NCI-H69 (cell line): Measurements from ENCODE around the gene POLRMT.
A peak's percentile ranks its signal among the peaks of the same experiment; 100 is the strongest.
"Not testable (repeated sequence)": the region's sequence is repeated elsewhere in the genome, so short reads cannot be mapped to it uniquely, and the experiment has no call there.

Source experiments
- DNase-seq: peaks from one replicate; lab custom pipeline; 2025; lab: John Stamatoyannopoulos, UW

Gene POLRMT

DNA sequence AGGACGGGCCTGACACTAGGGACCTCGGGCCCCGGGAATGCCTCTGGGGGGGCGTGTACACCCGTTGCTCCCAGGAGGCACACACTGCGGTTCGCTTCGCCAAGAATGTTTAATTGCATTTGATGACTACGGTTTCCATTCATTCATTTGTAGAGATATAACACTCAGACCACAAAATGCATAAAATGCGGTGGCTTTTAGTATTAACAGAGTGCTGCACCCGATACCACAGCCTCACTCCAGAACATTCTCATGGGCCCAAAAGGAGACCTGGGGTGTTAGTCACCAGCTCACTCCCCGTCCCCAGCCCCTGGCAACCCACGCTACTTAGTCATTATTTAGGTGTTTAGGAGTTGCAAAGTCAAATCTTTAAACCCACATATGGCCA is 21.9 kb downstream of the POLRMT start:
- DNase-seq, result no peak

DNA sequence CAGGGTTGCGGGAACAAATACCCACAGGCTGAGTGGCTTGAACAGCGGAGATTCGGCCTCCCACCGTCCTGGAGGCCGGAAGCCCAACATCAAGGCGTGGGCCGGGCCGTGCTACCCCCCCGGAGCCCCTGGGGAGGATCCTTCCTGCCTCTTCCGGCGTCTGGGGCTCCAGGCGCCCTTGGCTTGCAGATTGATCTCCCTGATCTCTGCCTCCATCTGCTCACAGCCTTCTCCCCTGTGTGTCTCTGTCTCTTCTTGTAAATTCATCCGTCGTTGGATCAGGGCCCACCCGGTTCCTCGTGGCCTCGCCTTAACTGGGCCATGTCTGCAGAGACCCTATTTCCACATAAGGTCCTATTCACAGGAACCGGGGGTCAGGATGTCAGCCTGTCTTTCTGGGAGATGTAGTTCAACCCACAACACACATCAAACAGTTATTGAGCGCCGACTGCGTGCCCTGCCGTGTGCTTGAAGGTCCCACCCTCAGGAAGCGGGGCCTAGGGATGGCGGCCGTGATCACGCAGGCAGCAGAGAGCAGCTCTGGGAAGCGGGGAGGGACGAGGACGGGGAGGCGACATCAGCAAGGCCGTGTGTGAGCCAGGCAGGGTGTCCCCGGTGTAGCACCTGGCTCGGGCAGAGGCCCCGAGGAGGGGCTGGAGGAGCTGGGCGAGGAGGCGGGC is 22.4 kb downstream of the POLRMT start:
- peak; percentile 83 for DNase-seq

DNA sequence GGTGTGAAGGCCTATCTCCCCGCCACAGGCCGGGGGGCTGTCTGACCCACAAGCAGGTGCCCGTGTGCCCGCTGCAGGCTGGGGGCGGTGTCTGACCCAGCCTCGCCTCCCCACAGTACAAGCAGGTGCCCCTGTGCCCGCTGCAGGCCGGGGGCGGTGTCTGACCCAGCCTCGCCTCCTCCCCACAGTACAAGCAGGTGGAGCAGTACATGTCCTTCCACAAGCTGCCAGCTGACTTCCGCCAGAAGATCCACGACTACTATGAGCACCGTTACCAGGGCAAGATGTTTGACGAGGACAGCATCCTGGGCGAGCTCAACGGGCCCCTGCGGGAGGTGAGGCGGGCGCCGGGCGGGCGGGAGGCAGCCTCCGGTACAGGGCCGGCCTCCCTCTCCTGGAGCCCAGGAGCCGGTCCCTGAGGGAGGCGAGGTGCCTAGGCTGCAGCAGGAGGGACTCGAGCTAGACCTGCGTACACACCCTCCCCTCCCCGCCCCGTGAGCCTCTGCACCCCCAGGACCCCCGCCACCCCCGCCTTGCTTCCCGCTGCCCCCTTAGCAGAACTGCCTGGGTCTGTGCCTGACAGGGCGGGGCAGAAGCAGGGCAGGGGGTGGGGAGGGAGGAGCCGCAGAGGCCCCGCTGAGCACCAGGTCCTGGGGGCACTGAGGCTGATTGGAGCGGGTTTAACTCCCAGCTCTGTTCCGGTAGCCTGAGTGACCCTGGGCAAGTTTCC is 23.1 kb downstream of the POLRMT start:
- peak; percentile 44 for DNase-seq

DNA sequence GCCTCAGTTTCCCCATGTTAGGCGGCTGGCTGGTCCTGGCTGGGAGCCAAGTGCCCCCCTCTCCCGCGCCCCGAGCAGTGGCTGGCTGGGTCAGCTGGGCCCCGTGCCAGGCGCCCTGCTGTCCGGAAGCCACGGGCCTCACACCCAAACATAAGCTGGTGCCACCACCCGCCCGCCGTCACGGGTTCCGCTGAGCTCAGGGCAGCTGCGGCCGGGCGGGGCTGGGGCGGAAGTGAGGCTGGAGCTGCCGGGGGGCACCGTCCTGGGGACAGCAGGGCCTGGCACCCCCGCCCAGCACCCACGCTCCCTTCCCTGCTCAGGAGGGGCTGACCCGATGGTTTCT is 24.4 kb downstream of the POLRMT start:
- peak; percentile 84 for DNase-seq

DNA sequence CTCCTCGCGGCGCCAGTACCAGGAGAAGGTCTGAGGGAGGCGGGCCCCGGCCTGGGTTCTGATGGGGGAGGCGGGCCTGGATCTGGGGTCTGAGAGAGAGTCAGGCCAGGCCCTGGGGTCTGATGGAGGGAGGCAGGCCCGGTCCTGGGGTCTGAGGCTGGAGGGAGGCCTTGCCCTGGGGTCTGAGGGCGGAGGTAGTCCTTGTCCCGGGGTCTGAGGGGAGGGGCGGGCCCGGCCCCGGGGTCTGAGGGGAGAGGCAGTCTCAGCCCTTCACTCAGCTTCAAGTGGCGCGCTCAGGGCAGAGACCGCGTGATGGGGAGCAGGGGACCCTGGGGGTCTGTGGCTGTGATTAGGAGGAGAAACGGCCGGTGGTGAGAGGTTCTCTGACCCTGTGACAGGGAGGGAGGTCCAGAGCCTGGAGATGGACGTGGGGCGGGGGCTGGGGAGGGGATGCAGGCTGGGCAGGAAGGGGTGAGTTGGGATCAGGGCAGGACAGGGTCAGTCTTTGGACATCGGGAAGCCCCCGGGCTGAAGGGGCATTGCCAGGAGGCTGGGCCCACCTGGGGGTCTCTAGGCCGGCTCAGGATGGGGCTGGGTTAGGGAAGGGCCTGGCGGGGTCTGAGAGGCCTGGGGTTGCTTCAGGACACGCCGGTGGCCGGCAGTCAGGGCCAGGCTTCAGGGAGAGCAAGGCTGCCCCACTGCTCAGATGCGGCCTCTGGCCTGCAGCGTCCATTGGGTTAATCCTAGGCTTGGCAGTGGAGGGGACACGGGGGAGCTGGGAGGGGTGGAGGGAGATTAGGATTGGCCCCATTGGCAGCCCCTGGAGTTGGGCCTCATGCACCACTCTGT is 25.0 kb downstream of the POLRMT start:
- no peak for DNase-seq

DNA sequence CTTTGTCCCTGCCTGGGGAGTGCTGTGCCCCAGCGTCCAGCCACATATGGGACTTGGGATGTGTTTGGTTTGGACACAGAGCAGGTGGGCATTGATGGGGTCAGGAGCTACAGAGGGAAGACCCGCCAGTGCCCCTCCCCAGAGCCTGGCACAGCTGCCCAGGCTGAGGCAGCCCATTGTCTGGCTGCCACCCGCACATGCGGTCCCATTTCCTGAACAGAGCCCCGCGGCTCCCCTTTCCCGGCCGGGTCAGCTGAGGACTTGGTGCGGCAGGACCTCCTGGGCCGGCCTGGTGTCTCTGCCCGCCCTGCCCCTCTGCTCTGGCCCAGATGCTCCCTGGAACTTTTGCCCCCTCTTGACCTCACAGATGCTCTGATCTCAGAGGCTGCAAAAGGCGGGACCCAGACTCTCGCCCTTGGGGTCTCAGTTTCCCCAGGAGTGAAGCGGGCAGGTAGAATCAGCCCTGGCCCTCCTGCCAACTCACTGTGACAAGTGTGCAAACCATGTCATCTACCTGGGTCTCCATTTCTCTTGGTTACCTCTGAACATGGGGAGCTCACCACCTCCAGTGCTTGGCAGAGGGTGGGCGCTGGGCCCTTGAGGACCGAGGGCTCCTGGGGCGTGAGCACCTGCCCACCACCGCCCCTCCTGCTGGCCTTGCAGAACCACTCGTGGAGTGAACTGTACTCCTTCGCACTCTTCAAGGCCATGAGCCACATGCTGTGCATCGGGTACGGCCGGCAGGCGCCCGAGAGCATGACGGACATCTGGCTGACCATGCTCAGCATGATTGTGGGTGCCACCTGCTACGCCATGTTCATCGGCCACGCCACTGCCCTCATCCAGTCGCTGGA is 25.8 kb downstream of the POLRMT start:
- DNase-seq, result no peak

DNA sequence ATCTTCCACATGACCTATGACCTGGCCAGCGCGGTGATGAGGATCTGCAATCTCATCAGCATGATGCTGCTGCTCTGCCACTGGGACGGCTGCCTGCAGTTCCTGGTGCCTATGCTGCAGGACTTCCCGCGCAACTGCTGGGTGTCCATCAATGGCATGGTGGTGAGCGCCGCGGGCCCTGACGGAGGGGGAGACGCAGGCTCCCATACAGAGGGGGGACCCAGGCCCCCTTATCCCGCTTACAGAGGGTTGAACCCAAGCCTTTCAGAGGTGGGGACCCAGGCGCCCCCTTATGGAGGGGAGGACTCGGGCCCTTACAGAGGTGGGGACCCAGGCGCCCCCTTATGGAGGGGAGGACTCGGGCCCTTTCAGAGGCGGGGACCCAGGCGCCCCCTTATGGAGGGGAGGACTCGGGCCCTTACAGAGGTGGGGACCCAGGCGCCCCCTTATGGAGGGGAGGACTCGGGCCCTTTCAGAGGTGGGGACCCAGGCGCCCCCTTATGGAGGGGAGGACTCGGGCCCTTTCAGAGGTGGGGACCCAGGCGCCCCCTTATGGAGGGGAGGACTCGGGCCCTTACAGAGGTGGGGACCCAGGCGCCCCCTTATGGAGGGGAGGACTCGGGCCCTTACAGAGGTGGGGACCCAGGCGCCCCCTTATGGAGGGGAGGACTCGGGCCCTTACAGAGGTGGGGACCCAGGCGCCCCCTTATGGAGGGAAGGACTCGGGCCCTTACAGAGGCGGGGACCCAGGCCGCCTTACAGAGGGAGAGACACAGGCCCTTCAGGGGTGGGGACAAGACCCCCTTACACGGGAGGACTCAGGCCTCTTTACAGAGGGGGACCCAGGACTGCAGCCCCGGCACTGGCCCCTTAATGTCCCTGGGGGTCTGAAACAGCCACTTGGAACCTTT is 28.0 kb downstream of the POLRMT start:
- peak; percentile 82 for DNase-seq

DNA sequence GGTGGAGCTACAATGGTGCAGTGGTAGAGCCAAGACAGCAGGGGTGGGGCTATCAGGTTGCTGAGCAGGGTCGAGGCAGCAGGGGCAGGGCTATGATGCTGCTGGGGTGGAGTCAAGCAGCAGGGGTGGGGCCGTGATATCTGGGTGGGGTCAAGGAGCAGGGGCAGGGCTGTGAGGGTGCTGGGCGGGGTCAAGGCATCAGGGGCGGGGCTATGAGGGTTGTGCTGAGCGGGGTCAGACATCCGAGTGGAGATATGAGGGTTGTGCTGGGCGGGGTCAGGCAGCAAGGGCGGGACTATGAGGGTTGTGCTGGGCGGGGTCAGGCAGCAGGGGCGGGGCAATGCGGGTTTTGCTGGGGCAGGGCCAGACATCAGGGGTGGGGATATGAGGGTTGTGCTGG is 29.0 kb downstream of the POLRMT start:
- DNase-seq, result peak; percentile 35

DNA sequence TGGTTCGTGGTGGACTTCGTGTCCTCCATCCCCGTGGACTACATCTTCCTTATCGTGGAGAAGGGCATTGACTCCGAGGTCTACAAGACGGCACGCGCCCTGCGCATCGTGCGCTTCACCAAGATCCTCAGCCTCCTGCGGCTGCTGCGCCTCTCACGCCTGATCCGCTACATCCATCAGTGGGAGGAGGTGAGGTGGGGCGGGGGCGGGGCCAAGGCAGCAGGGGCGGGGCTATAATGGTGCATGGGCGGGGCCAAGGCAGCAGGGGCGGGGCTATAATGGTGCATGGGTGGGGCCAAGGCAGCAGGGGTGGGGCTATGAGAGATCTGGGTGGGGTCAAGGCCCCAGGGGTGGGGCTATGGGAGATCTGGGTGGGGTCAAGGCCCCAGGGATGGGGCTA is 29.6 kb downstream of the POLRMT start:
- not testable (repeated sequence) for DNase-seq

DNA sequence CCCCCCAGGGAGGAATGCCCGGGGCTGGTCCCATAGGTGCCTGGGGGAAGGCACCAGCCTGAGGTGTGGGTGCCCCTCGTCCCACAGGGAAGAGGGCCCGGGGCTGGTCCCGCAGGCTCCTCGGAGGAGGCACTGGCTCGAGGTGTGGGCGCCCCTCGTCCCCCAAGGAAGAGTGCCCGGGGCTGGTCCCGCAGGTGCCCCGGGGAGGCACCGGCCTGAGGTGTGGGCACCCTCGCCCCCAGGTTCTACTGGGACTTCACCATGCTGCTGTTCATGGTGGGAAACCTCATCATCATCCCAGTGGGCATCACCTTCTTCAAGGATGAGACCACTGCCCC is 30.1 kb downstream of the POLRMT start:
- not testable (repeated sequence) for DNase-seq

DNA sequence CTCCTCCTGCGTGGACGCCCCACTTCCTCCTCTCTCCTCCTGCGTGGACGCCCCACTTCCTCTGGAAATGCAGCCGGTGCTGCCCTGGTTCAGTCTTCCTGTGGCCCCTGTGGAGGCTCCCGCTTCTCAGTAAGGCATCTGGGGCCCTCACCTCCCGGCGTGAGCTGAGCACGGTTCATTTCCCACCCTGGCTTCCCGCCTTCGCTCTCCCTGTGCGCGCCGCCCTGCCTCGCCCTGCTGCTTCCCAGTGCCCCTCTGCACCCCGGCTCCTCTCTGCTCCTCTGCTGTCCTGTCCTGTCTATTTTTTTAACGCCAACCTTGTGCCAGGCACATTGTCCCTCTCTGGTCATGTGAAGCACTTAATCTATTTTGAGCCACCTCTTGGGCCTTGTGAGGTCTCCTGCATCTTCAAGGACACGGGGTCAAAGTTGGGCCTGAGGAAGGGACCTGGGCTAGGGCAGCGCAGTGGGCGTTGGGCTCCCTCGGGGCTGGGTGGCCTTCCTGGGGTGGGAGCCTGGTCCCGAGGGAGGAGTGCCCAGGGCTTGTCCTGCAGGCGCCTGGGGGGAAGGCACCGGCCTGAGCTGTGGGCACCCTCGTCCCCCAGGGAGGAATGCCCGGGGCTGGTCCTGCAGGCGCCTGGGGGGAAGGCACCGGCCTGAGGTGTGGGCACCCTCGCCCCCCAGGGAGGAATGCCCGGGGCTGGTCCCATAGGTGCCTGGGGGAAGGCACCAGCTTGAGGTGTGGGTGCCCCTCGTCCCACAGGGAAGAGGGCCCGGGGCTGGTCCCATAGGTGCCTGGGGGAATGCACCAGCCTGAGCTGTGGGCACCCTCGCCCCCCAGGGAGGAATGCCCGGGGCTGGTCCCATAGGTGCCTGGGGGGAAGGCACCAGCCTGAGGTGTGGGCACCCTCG is 30.7 kb downstream of the POLRMT start:
- no peak for DNase-seq

DNA sequence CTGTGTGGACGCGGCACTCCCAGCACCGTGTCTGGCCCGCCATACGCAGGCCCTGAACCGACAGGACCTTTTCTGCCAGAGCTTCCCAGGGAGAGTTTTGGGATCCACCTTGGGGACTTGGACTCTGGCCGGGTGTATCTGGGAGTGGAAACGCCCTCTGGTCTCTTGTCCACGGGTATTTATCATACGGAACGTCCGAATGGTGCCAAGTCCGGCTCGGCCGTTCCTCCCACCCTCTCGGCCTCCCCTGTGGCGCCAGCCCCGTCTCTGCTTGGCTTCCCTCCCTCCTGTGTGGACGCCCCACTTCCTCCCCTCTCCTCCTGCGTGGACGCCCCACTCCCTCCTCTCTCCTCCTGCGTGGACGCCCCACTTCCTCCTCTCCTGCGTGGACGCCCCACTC is 31.5 kb downstream of the POLRMT start:
- no peak for DNase-seq

DNA sequence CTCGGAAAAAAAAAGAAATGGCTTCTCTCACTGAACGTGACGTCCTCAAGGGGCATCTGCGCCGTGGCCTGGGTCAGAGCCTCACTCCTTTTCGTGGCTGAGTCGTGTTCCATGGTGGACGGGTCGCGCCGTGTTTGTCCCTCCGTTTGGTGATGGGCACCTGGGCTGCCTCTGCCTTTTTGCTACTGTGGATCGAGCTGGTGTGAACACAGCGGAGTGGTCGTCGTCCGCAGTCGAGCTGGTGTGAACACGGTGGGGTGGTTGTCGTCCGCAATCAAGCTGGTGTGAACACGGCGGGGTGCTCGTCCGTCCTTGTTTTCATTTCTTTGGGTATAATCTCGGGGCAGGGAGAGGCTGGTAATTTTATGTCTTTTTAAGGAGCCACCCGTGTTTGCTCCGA is 32.0 kb downstream of the POLRMT start:
- no peak for DNase-seq

DNA sequence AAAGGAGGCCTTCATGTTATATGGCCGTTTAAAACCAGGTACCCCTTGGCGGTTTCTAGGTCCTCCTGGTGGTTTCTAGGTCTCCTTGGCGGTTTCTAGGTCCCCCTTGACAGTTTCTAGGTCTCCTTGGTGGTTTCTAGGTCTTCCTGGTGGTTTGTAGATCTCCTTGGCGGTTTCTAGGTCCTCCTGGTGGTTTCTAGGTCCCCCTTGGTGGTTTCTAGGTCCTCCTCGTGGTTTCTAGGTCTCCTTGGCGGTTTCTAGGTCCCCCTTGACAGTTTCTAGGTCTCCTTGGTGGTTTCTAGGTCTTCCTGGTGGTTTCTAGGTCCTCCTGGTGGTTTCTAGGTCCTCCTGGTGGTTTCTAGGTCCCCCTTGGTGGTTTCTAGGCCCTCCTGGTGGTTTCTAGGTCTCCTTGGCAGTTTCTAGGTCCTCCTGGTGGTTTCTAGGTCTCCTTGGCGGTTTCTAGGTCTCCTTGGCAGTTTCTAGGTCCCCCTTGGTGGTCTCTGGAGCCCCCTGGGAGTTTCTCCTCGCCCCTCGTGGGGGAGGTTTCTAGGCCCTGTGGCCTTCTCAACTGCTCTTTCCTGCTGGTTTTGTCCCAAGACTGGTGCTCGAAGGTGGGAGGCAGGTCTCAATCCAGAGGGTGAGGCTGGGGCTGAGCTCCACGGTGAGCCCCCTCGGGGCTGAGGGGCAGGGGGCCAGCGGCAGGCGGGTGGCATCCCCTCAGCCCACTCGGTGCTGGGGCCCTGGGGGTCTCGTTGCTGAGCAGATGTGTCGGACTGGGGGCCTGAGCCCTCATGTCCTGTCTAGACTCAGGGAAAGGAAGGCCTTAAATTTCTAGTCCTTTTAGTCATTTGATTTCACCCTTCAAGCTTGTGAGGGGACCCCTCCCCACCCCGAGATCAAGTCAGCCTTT is 35.7 kb downstream of the POLRMT start:
- no peak for DNase-seq

DNA sequence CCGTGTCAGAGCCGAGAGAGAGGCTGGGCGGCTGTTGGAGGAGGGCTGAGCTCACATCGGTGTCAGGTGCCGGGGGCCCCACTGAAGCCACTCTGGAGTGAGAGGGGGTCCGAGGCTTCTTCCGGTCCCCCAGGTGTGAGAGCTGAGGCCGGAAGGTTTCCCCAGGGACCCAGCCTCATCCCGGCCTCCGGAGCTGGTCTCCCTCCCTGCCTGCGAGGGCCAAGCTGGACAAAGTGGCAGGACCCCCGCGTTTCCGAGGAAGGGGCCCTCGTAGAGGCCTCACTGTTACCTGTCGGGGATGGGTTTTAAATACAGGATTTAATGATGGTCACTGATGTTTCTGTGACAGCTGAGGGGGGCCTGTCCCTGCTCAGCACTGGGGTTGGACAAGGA is 37.1 kb downstream of the POLRMT start:
- DNase-seq, result no peak

DNA sequence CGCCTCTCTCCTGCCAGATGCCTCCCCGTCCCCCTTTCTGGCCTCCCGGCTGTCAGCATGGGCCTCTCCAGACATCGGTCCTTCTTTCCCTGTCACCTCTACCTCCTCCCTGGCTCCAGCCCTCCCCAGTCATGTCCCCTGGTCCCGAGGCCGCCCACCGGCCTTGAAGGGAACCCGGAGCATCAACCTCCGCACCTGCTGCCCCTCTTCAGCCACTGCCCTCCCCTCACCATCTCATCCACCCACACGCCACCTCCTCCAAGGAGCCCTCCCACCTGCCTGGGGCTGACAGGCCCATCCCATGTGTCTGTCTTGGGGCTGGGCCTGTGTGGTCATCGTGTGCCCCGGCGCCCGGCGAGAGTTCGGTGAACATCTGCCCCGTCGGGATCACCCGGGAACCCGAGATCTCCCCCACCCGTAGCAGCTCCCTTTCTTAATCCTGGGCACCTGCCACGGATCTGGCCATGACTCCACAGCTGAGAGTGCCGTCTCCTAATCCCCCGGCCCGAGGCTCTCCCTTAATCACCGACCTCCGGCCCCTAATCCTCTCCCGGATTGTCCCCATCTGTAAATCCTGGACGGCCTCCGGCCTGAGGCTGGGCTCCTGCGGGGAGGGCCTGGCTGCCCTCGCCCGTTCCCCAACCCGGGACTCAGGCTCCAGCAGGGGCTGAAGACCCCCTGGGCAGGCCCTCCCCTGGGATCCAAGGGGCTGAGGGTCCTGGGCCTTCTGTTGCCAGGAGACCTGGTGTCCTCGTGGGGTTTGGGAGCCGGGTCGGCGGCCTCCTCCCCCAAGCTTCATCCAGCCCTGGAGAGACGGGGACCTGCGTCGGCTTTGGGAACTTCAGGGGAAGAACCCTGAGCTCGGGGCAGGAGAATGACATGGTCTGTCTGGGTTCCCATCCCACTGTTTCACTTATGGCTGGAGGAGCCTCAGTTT is 37.7 kb downstream of the POLRMT start:
- DNase-seq, result no peak

DNA sequence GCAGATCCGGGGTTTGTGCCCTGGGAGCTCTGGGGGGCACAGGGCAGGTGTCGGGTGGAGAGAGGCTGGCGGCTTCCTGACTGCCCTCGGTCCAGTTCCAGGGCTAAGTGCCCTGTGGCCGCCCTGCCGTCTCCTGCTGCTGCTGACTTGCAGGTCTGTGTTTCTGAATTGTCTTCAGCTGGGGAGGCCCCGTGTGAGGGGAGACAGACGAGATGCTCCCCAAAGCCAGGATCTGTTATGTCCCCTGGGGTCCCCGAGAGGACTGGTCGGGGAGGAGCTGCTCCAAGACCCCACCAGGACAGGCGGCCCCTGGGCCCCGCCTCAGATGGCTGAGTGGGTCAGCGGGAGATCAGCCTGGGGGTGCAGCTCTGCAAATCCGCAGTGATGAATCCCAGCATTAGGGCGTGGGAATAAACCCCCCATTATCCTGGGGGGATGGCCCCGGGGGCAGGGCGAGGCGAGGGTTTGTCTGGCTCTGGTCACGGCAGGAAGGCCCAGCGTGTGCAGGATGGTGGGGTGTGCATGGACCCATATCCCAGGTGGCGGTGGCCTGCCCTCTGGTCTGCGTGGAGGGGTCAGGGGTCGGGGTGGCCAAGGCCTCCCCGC is 39.0 kb downstream of the POLRMT start:
- DNase-seq, result no peak
